DOHH2 (cell line): ENCODE measurements around the gene VSTM2B.

Experiments
- H3F3A ChIP-seq: fragments of 200-600 bp; sonication (generic), shearing (Covaris generic); 2 replicates; pipeline ENCODE4 v1.6.0; 2016; ENCODE audit warnings: antibody characterized with exemption, mild to moderate bottlenecking; ENCODE audit not compliant: control insufficient read depth, insufficient read depth
- H3K27ac ChIP-seq: fragments of 200-600 bp; sonication (generic); 2 replicates; pipeline ENCODE4 v1.5.1; 2014; ENCODE audit warnings: low read depth, mild to moderate bottlenecking, low read length, moderate library complexity
- H3K27me3 ChIP-seq: fragments of 200-600 bp; sonication (generic); 2 replicates; pipeline ENCODE4 v1.6.1; 2014; ENCODE audit warnings: mild to moderate bottlenecking, low read length, mixed read lengths; ENCODE audit not compliant: control insufficient read depth
- H3K36me3 ChIP-seq: fragments of 200-600 bp; sonication (generic); 2 replicates; pipeline ENCODE4 v1.6.1; 2014; ENCODE audit warnings: mild to moderate bottlenecking, low read length, moderate library complexity, mixed read lengths; ENCODE audit not compliant: control insufficient read depth
- H3K4me1 ChIP-seq: fragments of 200-600 bp; sonication (generic); 2 replicates; pipeline ENCODE4 v1.6.1; 2014; ENCODE audit warnings: mild to moderate bottlenecking, low read length, mixed read lengths; ENCODE audit not compliant: control insufficient read depth
- H3K4me2 ChIP-seq: fragments of 200-600 bp; sonication (generic); 2 replicates; pipeline ENCODE4 v1.6.0; 2014; ENCODE audit warnings: mild to moderate bottlenecking, low read length, moderate library complexity
- H3K4me3 ChIP-seq: fragments of 200-600 bp; sonication (generic); 2 replicates; pipeline ENCODE4 v1.5.1; 2014; ENCODE audit warnings: mild to moderate bottlenecking, low read length, mixed read lengths
- H3K79me2 ChIP-seq: fragments of 200-600 bp; sonication (generic); 2 replicates; pipeline ENCODE4 v1.6.1; 2014; ENCODE audit warnings: mild to moderate bottlenecking, low read length, mixed read lengths; ENCODE audit not compliant: control insufficient read depth
- H3K9me2 ChIP-seq: fragments of 200-600 bp; sonication (generic); replicated peaks from 2 replicates; pipeline ENCODE4 v1.6.1; 2014; ENCODE audit warnings: mild to moderate bottlenecking, low read length, mixed read lengths; ENCODE audit not compliant: control insufficient read depth
- H3K9me3 ChIP-seq: fragments of 200-600 bp; sonication (generic); 2 replicates; pipeline ENCODE4 v1.6.1; 2014; ENCODE audit warnings: antibody characterized with exemption, low read length, mixed read lengths; ENCODE audit not compliant: control insufficient read depth, insufficient read depth
- H4K20me1 ChIP-seq: fragments of 200-600 bp; sonication (generic); 2 replicates; pipeline ENCODE4 v1.6.0; 2014; ENCODE audit warnings: low read depth, mild to moderate bottlenecking, antibody characterized with exemption, low read length, moderate library complexity; ENCODE audit not compliant: control insufficient read depth, insufficient read depth
- EZH2phosphoT487 ChIP-seq: fragments of 200-600 bp; sonication (generic); IDR thresholded peaks from 2 replicates; pipeline ENCODE4 v1.6.1; 2017; ENCODE audit warnings: borderline replicate concordance, mild to moderate bottlenecking, antibody characterized with exemption, low read length, moderate library complexity, mixed read lengths
- TF ChIP-seq, protein P1 (sequence below): fragments of 200-600 bp; sonication (generic); IDR thresholded peaks from one replicate; pipeline ENCODE4 v1.5.1; 2014; ENCODE audit warnings: antibody characterized with exemption, mild to moderate bottlenecking, low read depth, low read length; ENCODE audit not compliant: poor library complexity, severe bottlenecking

Gene VSTM2B

DNA sequence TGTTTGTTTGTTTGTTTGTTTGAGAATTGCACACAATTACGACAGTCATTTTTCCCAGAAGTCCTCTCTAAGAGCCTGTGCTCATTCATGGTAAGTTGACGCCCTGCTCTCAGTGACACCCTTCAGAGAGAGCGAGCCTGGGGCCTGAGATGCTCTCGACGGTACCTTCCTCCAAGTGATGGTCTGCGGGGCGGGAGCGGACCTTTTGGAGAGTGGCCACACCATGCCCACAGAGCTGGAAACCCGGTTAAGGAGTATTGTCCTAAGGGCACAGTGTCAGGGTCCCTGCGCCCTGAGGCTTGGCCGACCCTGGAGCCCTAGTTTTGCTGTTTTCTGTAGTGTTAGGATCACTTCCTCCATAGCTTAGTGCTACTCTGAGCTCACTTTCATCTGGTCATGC, 83.8 kb downstream of the VSTM2B start:
- no peak overlapping the region for H3K4me2 ChIP-seq

DNA sequence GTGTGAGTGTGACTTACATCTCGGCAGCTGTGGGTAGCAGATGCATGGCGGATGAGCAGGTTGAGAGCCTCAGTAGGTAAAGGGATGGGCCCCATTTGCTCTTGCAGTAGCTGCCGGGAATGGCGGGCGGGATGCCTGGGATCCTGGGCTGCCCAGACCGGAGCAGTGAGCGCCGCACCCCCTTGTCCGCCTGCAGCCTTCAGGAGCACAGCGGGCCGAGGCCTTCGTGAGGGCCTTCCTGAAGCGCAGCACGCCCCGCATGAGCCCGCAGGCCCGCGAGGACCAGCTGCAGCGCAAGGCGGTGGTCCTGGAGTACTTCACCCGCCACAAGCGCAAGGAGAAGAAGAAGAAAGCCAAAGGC, 84.4 kb downstream of the VSTM2B start:
- Histone ChIP-seq H3K27me3 (no peaks in the 10 kb centered on the region), H3K4me2 (no peak overlapping the region), H3K79me2 (peaks cover 25% of the 10 kb centered on the region), H3K4me3 (no peak overlapping the region), H4K20me1 (no peaks in the 10 kb centered on the region), H3K4me1 (peaks cover 21% of the 10 kb centered on the region), H3K27ac (no peak overlapping the region), H3F3A (no peaks in the 10 kb centered on the region), H3K9me2 (no peaks in the 10 kb centered on the region), H3K9me3 (no peaks in the 10 kb centered on the region), H3K36me3 (peaks cover 56% of the 10 kb centered on the region)
- TF ChIP-seq EZH2phosphoT487, result no peak
- TF ChIP-seq, protein P1, sequence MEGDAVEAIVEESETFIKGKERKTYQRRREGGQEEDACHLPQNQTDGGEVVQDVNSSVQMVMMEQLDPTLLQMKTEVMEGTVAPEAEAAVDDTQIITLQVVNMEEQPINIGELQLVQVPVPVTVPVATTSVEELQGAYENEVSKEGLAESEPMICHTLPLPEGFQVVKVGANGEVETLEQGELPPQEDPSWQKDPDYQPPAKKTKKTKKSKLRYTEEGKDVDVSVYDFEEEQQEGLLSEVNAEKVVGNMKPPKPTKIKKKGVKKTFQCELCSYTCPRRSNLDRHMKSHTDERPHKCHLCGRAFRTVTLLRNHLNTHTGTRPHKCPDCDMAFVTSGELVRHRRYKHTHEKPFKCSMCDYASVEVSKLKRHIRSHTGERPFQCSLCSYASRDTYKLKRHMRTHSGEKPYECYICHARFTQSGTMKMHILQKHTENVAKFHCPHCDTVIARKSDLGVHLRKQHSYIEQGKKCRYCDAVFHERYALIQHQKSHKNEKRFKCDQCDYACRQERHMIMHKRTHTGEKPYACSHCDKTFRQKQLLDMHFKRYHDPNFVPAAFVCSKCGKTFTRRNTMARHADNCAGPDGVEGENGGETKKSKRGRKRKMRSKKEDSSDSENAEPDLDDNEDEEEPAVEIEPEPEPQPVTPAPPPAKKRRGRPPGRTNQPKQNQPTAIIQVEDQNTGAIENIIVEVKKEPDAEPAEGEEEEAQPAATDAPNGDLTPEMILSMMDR, result no peak

More for the DNA sequence above, 83.8 kb downstream of the VSTM2B start:
- Histone ChIP-seq H4K20me1 (no peaks in the 10 kb centered on the region), H3F3A (no peaks in the 10 kb centered on the region), H3K79me2 (peaks cover 30% of the 10 kb centered on the region), H3K9me2 (no peaks in the 10 kb centered on the region), H3K4me1 (peaks cover 25% of the 10 kb centered on the region), H3K27ac (no peak overlapping the region), H3K9me3 (no peaks in the 10 kb centered on the region), H3K4me3 (no peak overlapping the region), H3K27me3 (no peaks in the 10 kb centered on the region), H3K36me3 (peaks cover 52% of the 10 kb centered on the region)
- TF ChIP-seq, protein P1, result no peak
- no peak for TF ChIP-seq EZH2phosphoT487

DNA sequence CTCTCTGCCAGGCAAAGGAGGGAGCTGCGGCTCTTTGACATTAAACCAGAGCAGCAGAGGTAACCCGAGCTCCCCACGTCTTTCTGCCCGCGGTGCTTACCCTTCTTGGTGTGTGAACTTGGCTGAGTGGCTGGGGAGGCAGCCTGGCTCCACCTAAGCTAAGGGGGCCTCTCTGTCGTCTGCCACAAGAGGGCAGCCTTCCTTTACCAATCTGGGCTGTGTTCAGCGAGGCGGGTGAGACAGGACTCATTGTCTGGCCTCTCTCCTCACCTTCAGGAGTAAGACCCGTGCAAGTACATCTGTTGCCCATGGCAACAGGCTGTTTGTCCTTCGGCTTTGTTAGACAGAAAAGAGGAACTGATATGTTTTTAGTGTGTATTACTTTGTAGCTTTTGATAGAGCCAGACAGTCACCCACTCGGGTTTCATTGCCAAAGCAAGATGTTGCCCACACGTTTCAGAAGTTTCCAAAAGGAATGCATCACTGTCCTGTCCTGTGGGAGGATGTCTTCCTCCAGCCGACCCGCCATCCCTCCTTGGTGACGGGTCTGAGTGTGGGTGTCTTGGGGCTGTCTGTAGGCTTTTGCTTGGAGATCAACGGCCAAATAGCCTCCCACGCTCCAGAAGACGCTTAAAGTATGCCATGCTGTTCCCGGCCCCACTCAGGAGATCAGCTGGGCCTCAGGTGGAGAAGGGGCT, 84.9 kb downstream of the VSTM2B start:
- Histone ChIP-seq H3K4me3 (peak overlapping the region; percentile 11; the same call in 1 of the 2 replicates), H3K79me2 (peaks cover 20% of the 10 kb centered on the region), H3K4me2 (peak overlapping the region; percentile 50), H3K9me2 (no peaks in the 10 kb centered on the region), H3K9me3 (no peaks in the 10 kb centered on the region), H3F3A (no peaks in the 10 kb centered on the region), H3K27me3 (no peaks in the 10 kb centered on the region), H4K20me1 (no peaks in the 10 kb centered on the region), H3K4me1 (peaks cover 21% of the 10 kb centered on the region), H3K27ac (no peak overlapping the region), H3K36me3 (peaks cover 61% of the 10 kb centered on the region)
- TF ChIP-seq, protein P1, result peak; percentile 90
- TF ChIP-seq EZH2phosphoT487, result no peak
